CD14-positive monocyte (primary cell): ENCODE results near the gene TLK2. TPM values are rescaled to one million over a fixed set of nuclear protein-coding genes. Genes with fewer than 3 reads are reported as not detected.
"Not testable (repeated sequence)": the region's sequence is repeated elsewhere in the genome, so short reads cannot be mapped to it uniquely, and the experiment has no call there.

Experiments
- DNase-seq, 3 donors: peaks; one replicate each; pipeline ENCODE4 v3.0.0-alpha.2; 2011 to 2022
- H2AFZ ChIP-seq: 2 replicates; pipeline ENCODE4 v1.6.0; 2012; ENCODE audit warnings: mild to moderate bottlenecking, low read depth, low read length, inconsistent platforms; ENCODE audit not compliant: insufficient read depth, poor library complexity, severe bottlenecking
- H3K27ac ChIP-seq, 2 donors: 1 replicate in 1 of 2; 2 replicates in 1 of 2; pipeline ENCODE4 v1.5.1; 2012 to 2013; ENCODE audit warnings: low read length in 2 of 2, control low read depth in 1 of 2, inconsistent platforms in 1 of 2, low read depth in 1 of 2, mild to moderate bottlenecking in 1 of 2
- H3K27me3 ChIP-seq, 2 donors: one replicate each; pipeline versions ENCODE4 v1.6.0 to v1.6.1; 2011 to 2013; ENCODE audit warnings: low read length in 2 of 2; ENCODE audit not compliant: control insufficient read depth in 2 of 2, insufficient read depth in 2 of 2
- H3K36me3 ChIP-seq, 2 donors: replicated peaks in 1 of 2; 1 replicate in 1 of 2; 2 replicates in 1 of 2; pipeline versions ENCODE4 v1.5.1 to v1.6.1; 2012 to 2013; ENCODE audit warnings: low read length in 2 of 2, control low read depth in 1 of 2, inconsistent platforms in 1 of 2, mild to moderate bottlenecking in 1 of 2; ENCODE audit not compliant: insufficient read depth in 2 of 2, control insufficient read depth in 1 of 2
- H3K4me1 ChIP-seq, 2 donors: 1 replicate in 1 of 2; 2 replicates in 1 of 2; pipeline versions ENCODE4 v1.5.1 to v1.6.1; 2012 to 2013; ENCODE audit warnings: low read length in 2 of 2, control low read depth in 1 of 2, inconsistent platforms in 1 of 2, mild to moderate bottlenecking in 1 of 2, moderate library complexity in 1 of 2; ENCODE audit not compliant: insufficient read depth in 2 of 2, control insufficient read depth in 1 of 2
- H3K4me2 ChIP-seq: replicated peaks from 2 replicates; pipeline ENCODE3; 2012; ENCODE audit warnings: low read length, moderate library complexity, mild to moderate bottlenecking; ENCODE audit not compliant: poor library complexity, severe bottlenecking; ENCODE audit errors: extremely low read depth
- H3K4me3 ChIP-seq, 3 experiments: fragments of 200-600 bp in 1 of 3; sonication (generic) in 1 of 3; replicated peaks in 1 of 3; 1 replicate in 2 of 3; 2 replicates in 1 of 3; pipeline ENCODE4 v1.5.1; 2011 to 2013; ENCODE audit warnings: low read length in 3 of 3, mild to moderate bottlenecking in 3 of 3, control low read depth in 2 of 3, low read depth in 2 of 3, inconsistent platforms in 1 of 3, moderate library complexity in 1 of 3
- H3K79me2 ChIP-seq: 2 replicates; pipeline ENCODE4 v1.6.0; 2012; ENCODE audit warnings: mild to moderate bottlenecking, control low read depth, inconsistent platforms, low read length, moderate library complexity; ENCODE audit not compliant: insufficient read depth
- H3K9ac ChIP-seq: 2 replicates; pipeline ENCODE4 v1.6.0; 2017; ENCODE audit warnings: low read length, mild to moderate bottlenecking; ENCODE audit not compliant: insufficient read depth, poor library complexity, severe bottlenecking
- H3K9me3 ChIP-seq, 2 donors: replicated peaks in 1 of 2; 1 replicate in 1 of 2; 2 replicates in 1 of 2; pipeline versions ENCODE4 v1.5.1 to v1.6.1; 2012 to 2013; ENCODE audit warnings: low read length in 2 of 2, control low read depth in 1 of 2; ENCODE audit not compliant: control insufficient read depth in 1 of 2, insufficient read depth in 1 of 2
- H4K20me1 ChIP-seq: 2 replicates; pipeline ENCODE4 v1.6.0; 2012; ENCODE audit warnings: mild to moderate bottlenecking, low read length, control low read depth, moderate library complexity; ENCODE audit not compliant: insufficient read depth
- H3K27ac Mint-ChIP-seq, 7 donors: one replicate each; pipeline ENCODE4 v1.8.0; 2020; ENCODE audit warnings: mild to moderate bottlenecking in 7 of 7, mixed read lengths in 7 of 7, moderate library complexity in 6 of 7, inconsistent platforms in 2 of 7
- H3K27me3 Mint-ChIP-seq, 3 donors: one replicate each; pipeline ENCODE4 v1.8.0; 2021 to 2022; ENCODE audit warnings: low read depth in 3 of 3, mild to moderate bottlenecking in 3 of 3, mixed read lengths in 3 of 3, moderate library complexity in 3 of 3, inconsistent platforms in 1 of 3
- H3K36me3 Mint-ChIP-seq, 2 donors: one replicate each; pipeline ENCODE4 v1.8.0; 2020; ENCODE audit warnings: mixed read lengths in 2 of 2, inconsistent platforms in 1 of 2, mild to moderate bottlenecking in 1 of 2
- H3K4me1 Mint-ChIP-seq: one replicate; pipeline ENCODE4 v1.8.0; 2020; ENCODE audit warnings: mild to moderate bottlenecking, mixed read lengths
- H3K4me3 Mint-ChIP-seq, 2 donors: one replicate each; pipeline ENCODE4 v1.8.0; 2020; ENCODE audit warnings: mild to moderate bottlenecking in 2 of 2, mixed read lengths in 2 of 2, moderate library complexity in 1 of 2
- H3K9me3 Mint-ChIP-seq, 7 donors: one replicate each; pipeline ENCODE4 v1.8.0; 2020 to 2022; ENCODE audit warnings: mixed read lengths in 7 of 7, mild to moderate bottlenecking in 6 of 7, moderate library complexity in 6 of 7, inconsistent platforms in 2 of 7
- CTCF ChIP-seq: fragments of 200-600 bp; IDR thresholded peaks from one replicate; pipeline ENCODE4 v1.8.0; 2022; ENCODE audit warnings: antibody characterized with exemption, mild to moderate bottlenecking
- WGBS: methylation state at CpG from one replicate; pipeline ENCODE4 v1.1.5; 2013; ENCODE audit warnings: missing lambda C conversion rate; ENCODE audit not compliant: insufficient coverage; 5-methylcytosine and 5-hydroxymethylcytosine counted together
- intact Hi-C, 2 donors: fragments of 100-400 bp; cut with micrococcal nuclease; formaldehyde crosslinking; loops; one replicate each; pipeline versions ENCODE4 v1.15.0 to v1.15.1; 2023
- polyA plus RNA-seq, 3 donors: library from polyadenylated mRNA; depleted of rRNA in 1 of 3; unstranded in 2 of 3; stranded (reverse) in 1 of 3; fragments of 300-500 nt in 2 of 3; fragments of >200 nt in 1 of 3; fragmentation: Illumina TruSeq in 2 of 3; gene quantifications; 1 replicate in 2 of 3; 2 replicates in 1 of 3; pipeline ENCODE4 v1.2.3, GENCODE V29; 2012 to 2021

The TLK2 gene
- polyA plus RNA-seq, 3 donors, result 4.0 to 28.2 (median 4.3) TPM

DNA sequence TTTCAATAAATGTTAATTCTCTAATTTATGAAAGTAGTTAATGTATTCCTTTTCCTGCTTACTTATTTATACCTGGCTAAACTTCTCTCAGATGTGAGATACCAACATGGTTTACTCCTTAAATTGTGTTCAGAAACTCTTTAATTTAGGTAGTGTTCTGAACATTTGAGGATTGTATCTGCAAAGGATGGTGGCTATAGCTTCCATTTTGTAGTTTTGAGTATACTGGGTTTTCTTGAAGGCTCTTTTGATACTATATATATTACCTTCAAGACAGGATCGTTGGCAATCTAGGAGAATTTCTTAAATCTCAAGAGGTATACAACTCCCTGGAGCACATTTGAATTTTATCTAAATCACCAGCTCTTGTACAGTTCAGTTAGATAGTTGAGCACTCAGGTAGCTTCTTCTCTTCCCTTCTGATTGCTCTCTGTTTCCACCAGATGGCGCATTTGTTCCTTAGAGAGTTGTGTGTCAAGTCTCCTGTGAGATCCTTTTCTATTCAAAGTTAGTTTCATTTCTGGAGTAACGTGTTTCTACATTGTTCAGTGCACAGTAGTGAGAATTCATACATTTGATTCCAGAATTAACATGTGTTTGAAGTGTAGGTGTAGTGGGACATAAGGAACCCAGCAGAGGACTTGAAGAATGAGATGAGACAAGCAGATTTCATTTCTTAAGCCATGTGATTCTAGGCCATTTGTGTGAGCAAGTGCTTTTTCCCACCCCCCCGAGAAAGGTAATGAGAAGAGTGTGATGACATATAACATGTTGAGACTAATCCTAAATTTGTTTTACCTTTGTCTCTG lies 74.4 kb downstream of the TLK2 start:
- H3K27ac Mint-ChIP-seq, result peak overlapping the region in 3 of 7 donors; percentile 47 to 73 (median 55)
- peak overlapping the region in 1 of 2 donors; percentile 8 for H3K4me3 Mint-ChIP-seq
- H3K27ac ChIP-seq, H2AFZ ChIP-seq, H3K4me3 ChIP-seq, H3K9ac ChIP-seq, intact Hi-C loops, H3K9me3 ChIP-seq, H3K4me1 ChIP-seq, H3K4me2 ChIP-seq, H3K9me3 Mint-ChIP-seq, H3K27me3 Mint-ChIP-seq, H3K79me2 ChIP-seq, H4K20me1 ChIP-seq, H3K4me1 Mint-ChIP-seq, H3K27me3 ChIP-seq: not testable (repeated sequence)
- peak; percentile 76 for TF ChIP-seq CTCF
- H3K36me3 ChIP-seq, result peaks cover 10 to 44% of the 10 kb centered on the region in 2 donors
- DNase-seq, result peak in 2 of 3 donors; percentile 0 to 12
- 0% methylated on average over 1 of the region's 4 CpGs for WGBS
- peaks cover 31 to 43% of the 10 kb centered on the region in 2 donors for H3K36me3 Mint-ChIP-seq

- H3K9me3 Mint-ChIP-seq, H3K4me1 ChIP-seq, H3K4me1 Mint-ChIP-seq, DNase-seq, H3K27me3 Mint-ChIP-seq, H3K4me3 ChIP-seq, H3K27ac Mint-ChIP-seq, H4K20me1 ChIP-seq, H3K27me3 ChIP-seq, intact Hi-C loops, H3K27ac ChIP-seq, H3K9me3 ChIP-seq, H3K9ac ChIP-seq, H3K79me2 ChIP-seq, H2AFZ ChIP-seq, H3K4me2 ChIP-seq, H3K4me3 Mint-ChIP-seq: not testable (repeated sequence)
- peaks cover 47 to 63% of the 10 kb centered on the region in 2 donors for H3K36me3 Mint-ChIP-seq
- peaks cover 30 to 72% of the 10 kb centered on the region in 2 donors for H3K36me3 ChIP-seq
- 100% methylated on average over 1 of the region's 5 CpGs for WGBS
Measured at GRCh38 chr17:62557532-62557931, 78.9 kb downstream of the TLK2 start.

- H2AFZ ChIP-seq, H3K4me3 ChIP-seq, H3K4me1 ChIP-seq, H3K4me3 Mint-ChIP-seq, H3K4me2 ChIP-seq, H3K9me3 Mint-ChIP-seq, H3K27ac ChIP-seq, H3K9me3 ChIP-seq, intact Hi-C loops, H3K27me3 Mint-ChIP-seq, H3K79me2 ChIP-seq, H4K20me1 ChIP-seq, H3K4me1 Mint-ChIP-seq, DNase-seq, H3K27me3 ChIP-seq, H3K9ac ChIP-seq, H3K27ac Mint-ChIP-seq: not testable (repeated sequence)
- peaks cover 53 to 73% of the 10 kb centered on the region in 2 donors for H3K36me3 Mint-ChIP-seq
- peaks cover 40 to 84% of the 10 kb centered on the region in 2 donors for H3K36me3 ChIP-seq
- no CpG with 5 or more reads among the region's 4 CpGs for WGBS
Measured at GRCh38 chr17:62558941-62559340, 80.3 kb downstream of the TLK2 start.

DNA sequence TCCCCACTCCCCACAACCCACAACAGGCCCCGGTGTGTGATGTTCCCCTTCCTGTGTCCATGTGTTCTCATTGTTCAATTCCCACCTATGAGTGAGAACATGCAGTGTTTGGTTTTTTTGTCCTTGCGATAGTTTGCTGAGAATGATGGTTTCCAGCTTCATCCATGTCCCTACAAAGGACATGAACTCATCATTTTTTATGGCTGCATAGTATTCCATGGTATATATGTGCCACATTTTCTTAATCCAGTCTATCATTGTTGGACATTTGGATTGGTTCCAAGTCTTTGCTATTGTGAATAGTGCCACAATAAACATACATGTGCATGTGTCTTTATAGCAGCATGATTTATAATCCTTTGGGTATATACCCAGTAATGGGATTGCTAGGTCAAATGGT lies 82.3 kb downstream of the TLK2 start:
- H2AFZ ChIP-seq, H3K4me3 Mint-ChIP-seq, H3K27ac ChIP-seq, H3K9me3 ChIP-seq, H3K4me2 ChIP-seq, H3K4me1 Mint-ChIP-seq, H3K4me3 ChIP-seq, intact Hi-C loops, H3K4me1 ChIP-seq, H4K20me1 ChIP-seq, H3K9ac ChIP-seq, H3K79me2 ChIP-seq, H3K27me3 ChIP-seq, DNase-seq, H3K9me3 Mint-ChIP-seq, H3K27me3 Mint-ChIP-seq: not testable (repeated sequence)
- Mint-ChIP-seq H3K36me3 (peaks cover 61 to 85% of the 10 kb centered on the region in 2 donors), H3K27ac (peak overlapping the region in 1 of 7 donors; percentile 72)
- H3K36me3 ChIP-seq, result peaks cover 46 to 91% of the 10 kb centered on the region in 2 donors
- WGBS, result no CpG with 5 or more reads among the region's 2 CpGs
